GM18870 (cell line): ENCODE results near the gene ANKRD63.

Experiments used
- ATAC-seq: cut with Tn5 transposase; IDR thresholded peaks from one replicate; pipeline ENCODE4 v1.9.1; 2021; ENCODE audit warnings: moderate library complexity; ENCODE audit not compliant: unreplicated experiment

The ANKRD63 gene

GRCh38 chr15:40313531-40314398, 30.9 kb upstream of the ANKRD63 start:
- ATAC-seq = no peak

DNA sequence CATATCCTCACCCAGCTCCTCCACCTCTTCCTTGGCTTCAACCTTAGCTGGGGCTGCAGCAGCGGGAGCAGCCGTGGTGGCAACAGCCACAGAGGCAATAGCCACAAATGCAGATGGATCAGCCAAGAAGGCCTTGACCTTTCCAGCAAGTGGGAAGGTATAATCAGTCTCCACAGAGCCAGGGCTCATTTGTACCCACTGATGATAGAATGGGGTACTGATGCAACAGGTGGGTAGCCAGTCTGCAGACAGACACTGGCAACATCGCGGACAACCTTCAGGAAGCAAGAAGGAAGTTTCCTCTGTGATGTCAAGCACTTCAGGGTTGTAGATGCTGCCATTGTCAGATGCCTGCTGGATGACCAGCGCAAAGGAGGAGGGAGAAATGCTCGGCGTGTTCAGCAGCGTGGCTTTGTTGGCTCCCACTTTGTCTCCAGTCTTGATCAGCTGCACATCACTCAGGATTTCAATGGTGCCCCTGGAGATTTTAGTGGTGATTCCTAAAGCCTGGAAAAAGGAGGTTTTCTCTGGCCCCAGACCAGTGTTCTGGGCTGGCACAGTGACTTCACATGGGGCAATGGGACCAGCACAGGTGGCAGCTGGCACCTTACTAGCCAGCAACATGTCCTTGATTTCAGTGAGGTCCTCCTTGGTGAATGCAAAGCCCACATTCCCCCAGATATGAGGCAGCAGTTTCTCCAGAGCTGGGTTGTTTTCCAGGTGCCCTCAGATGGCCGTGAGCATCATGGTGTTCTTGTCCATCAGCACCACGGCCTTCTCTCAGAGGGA, 29.7 kb upstream of the ANKRD63 start:
- no peak for ATAC-seq

DNA sequence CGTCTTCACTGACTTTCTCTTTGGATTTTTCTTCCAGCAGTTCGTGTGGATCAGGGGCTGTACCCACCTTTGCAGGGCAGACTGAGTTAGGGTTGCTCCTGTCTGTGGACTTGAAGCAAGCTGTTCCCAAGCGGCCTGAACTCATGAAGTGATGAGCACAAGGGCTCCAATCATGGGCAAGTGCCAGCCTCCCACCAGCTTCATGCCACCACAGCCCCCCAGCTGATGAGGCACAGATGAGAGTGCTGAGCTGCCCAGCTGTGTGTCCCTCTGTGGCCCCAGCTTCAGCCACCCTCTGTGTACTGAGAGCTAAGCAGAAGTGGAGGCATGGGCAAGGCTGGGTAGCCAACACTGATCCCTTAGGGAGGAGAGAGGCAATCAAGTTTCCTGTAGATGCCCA, 28.1 kb upstream of the ANKRD63 start:
- ATAC-seq = no peak

DNA sequence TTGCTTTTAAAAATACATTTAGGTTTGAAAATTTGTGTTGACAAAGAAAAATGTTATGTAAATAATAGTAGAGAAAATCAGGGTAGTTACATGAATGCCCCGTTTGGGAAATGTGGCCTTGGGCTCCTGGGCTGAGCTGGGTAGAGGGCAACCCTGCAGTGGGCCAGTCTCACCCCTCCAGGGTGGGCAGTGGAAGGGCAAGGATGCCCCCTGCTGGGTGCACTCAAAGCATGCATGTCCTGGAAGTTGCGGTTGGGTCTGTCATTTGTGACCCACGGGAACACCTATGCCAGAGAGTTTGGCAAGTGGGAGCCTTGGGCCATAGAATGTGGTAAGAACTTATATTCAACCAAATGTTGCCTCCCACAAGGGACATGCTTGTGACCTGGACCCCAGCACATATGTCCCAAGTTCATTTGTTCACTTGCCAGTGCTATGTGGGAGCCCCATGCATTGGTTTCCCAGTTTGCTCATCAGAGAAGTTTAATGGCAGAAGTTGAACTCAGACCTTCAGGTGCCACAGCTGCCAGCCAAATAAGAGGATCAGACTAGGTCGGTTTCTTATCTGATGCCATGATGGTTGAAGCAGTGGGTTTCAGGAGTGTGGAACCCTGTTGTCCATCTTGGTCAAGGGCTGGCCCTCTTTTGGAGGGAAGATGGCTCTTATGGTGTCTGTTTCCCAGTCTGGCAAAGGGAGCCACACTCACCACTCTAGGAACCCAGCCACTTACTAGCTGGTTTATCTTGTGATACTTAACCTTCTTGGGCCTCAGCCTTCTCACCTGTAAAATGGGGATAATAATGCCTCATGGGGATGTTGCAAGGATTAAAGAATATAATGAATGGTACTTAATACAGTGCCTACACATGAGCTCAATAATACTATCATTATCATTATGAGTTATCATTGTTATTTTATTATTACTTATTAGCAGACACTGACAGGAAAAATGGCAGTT, 27.4 kb upstream of the ANKRD63 start:
- ATAC-seq = no peak

- ATAC-seq = no peak
Observed at GRCh38 chr15:40309344-40309862, 26.5 kb upstream of the ANKRD63 start.

DNA sequence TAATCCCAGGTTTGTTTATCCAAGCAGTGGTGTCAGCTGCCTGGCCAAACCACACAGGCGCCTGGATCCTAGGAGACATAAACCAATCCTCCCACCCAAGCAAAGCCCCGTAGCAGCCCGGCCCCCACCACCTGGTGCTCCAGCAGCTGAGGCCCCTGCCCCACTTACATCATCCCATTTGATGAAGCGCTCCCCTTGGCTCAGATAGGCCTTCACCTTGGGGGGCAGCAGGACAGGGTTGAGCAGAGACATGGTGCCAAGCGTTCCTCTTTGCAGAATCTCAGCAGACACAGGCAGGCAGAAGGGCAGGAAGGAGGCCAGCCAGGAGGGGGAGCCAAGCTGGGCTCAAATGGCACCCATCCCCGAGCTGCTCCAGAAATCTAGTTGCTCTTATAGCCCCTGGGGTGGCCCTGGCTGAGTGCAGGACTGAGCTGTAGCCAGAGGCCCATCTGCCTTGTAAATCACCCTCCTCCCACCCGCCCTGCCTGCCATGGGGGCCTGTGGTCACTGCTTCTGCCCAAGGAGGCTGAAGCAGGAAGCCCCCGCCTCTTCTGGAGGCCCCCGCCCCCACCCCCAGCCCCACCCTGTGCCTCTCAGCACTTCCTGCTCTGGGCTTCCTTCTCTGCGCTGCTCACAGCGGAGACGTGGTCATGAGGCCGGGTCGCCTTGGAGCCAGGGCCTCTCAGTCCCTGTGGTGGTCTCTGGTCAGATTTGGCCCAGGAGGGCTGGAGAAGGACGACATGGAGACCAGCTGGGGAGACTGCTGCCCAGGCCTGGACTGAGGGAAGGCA, 24.8 kb upstream of the ANKRD63 start, which contains the start of gene PLCB2:
Gene PLCB2 (minus strand): TSS at position 515 of the 791 bp plus-strand sequence. CDS start 263 bp downstream, at position 252.
- ATAC-seq = no peak

- no peak for ATAC-seq
Observed at GRCh38 chr15:40306908-40307307, 24.0 kb upstream of the ANKRD63 start.

DNA sequence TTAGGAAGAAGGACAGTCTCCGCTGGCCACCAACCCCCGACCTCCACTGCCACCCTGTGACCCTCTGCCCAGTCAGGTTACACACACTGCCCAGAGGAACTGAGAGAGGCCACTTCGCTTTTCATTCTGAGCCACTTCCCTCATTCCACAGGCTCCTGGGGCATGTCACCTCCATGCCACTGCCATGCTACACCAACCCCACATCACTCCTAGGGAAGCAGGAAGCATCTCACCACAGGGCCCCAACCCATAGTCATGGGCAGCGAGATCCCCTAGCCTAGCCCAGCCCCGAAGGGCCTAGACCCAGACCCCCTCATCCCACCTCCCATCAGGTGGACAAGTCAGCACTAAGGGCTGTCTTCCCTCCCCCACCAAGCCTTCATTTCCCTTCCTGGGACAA, 23.5 kb upstream of the ANKRD63 start:
- no peak for ATAC-seq

DNA sequence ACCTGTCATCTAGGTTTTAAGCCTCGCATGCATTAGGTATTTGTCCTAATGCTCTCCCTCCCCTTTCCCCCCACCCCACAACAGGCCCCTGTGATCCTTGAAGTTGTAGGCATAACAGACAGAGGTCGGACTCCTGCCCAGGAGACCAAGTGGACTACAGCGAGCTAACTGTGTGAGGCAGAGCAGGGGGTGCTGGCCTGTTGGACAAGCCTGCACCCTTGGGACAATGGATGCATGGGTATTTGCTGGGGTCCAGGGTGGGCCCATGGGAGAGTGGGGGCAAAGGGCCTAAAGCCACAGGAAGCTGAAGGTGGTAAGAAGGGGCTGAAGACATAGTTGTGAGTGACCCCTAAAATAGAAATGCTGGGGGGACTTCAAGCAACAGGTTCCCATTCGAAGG, 22.4 kb upstream of the ANKRD63 start:
- ATAC-seq = no peak

GRCh38 chr15:40303576-40303975, 20.7 kb upstream of the ANKRD63 start:
- ATAC-seq = no peak

- no peak for ATAC-seq
Observed at GRCh38 chr15:40302981-40303380, 20.1 kb upstream of the ANKRD63 start.

DNA sequence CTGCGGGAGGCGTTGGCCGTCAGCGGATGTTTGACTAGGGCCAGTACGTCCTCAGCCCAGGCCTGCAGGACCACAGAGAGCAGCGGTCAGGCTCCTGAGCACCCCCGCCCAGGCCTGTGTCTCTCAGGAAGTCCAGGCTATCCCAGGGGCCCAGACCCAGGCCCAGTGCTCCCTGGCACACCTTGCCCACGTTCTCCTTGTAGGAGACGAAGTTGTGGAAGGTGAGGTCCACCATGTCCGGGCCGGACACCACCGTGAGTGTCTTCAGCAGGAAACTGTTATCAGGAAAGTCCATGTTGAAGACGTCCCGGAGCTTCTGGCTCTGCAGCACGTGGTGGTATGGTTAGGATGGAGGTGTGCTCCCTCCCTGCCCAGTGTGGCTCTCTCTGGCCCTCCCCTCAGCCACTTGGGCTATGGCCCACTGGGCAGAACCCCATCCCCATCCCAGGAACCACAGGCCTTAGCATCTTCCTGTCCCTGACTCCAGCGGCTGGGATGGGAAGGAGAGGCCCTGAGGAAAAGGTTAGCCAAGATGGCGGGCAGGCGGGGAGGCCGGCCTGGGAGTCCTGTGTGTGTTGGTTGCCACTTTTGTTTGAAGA, 19.5 kb upstream of the ANKRD63 start:
- ATAC-seq = no peak

DNA sequence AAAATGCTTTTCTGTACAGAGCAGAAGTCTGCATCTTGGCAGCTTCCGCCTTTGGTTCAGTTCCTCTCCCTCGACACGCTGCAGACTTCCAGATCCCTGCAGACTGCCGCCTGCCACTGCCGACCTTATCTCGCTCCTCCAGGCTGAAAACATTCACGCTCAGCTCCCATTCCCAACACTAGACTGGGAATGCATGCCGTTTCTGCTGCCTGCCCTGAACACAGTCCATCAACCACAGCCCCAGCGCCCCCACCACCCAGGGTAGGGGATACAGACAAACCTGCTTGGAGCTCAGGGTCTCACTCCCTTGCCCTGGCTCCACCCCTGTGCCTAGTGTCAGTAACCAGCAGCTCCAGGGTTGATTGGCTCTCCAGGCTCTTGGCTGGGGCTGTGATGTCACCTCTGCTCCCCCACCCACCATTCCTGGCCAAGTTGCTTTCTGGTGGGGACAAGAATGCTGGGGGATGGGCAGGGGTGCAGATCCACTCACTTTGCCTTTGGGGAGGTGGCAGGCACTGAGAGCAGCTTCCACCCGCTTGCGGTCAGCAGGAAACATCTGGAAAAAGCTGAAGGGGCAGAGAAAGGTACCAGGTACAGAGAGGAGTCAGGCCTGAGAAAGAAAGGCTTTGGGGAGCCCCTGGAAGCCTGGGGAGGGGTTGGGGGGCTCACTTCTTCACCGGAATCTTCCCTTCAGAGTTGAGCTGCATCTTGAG, 18.8 kb upstream of the ANKRD63 start:
- ATAC-seq = no peak

DNA sequence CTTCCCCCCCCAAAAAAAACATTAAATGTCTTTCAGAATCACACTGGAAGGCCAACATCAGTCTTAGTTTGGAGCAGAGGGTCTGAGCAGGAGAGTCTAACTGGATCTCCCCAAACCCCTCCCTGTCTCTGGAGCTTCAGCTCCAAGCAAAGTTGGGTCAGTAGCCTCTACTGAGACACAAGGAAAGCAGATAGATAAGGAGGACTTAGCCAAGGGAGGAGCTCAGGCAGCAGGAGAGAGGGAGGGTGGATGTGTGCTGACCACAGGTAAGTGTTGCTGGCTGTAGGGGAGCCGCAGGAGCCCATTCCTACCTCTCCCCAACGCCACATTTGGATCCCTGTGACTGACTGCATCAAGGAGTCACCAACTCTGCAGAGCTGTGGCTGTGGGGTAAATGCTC, 17.9 kb upstream of the ANKRD63 start:
- ATAC-seq = no peak

- no peak for ATAC-seq
Observed at GRCh38 chr15:40300367-40300766, 17.5 kb upstream of the ANKRD63 start.

- ATAC-seq = no peak
Observed at GRCh38 chr15:40298216-40298935, 15.5 kb upstream of the ANKRD63 start.

GRCh38 chr15:40297356-40297755, 14.5 kb upstream of the ANKRD63 start:
- no peak for ATAC-seq

- no peak for ATAC-seq
Observed at GRCh38 chr15:40296561-40297230, 13.8 kb upstream of the ANKRD63 start.
